GM21529 (cell line): ENCODE measurements around the gene TEX22.

ENCODE experiments used
- ATAC-seq: cut with Tn5 transposase; IDR thresholded peaks from one replicate; pipeline ENCODE4 v1.9.1; 2021; ENCODE audit not compliant: unreplicated experiment

The TEX22 gene

GRCh38 chr14:105384041-105384557 is 14.2 kb upstream of the TEX22 start:
- ATAC-seq = no peak

DNA sequence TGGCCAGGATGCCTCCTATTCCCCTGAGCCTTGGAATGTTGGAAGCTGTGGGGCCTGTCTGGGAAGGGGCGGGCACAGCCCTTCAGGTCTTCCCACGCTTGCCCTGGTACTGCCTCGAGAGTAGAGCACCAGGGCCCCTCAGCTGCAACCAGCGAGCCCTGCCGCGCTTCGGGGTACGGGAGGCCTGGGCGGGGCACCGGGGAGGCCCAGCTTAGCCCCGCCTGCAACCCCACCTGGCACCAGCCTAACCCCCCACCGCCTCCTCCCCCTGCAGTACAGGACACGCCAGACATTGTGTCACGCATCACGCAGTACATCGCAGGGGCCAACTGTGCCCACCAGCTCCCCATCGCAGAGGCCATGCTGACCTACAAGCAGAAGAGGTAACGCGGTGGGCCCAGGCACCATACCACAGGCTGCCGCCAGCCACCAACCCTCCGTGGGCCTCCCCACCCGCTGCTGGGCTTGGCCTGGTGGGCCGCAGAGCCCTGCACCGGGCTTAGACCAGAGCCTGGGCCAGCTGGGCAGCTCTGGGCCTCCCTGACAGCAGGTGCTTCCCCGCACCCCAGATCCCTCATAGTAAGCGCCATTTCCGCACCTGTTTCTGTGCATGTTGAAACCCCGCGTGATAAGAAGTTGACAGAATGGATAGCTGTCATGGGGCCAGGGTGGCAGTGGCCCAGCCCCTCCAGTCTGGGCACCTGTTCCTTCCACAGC is 13.6 kb upstream of the TEX22 start:
- no peak for ATAC-seq

DNA sequence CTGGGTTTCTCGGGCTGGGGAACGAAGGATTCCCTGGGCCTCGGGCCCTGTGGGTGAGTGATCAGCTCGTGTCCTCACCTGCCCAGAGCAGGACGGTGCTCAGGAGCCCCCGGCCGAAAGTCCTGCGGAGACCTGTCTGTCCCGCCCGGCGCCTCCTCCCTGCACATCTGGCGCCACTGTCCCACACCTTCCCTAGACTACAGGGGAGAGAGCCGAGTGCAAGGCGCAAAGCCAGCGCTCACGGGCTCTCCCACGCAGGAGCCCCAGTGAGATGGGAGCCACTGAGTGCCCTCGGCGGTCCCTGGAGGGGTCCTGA is 13.1 kb upstream of the TEX22 start:
- ATAC-seq = no peak

DNA sequence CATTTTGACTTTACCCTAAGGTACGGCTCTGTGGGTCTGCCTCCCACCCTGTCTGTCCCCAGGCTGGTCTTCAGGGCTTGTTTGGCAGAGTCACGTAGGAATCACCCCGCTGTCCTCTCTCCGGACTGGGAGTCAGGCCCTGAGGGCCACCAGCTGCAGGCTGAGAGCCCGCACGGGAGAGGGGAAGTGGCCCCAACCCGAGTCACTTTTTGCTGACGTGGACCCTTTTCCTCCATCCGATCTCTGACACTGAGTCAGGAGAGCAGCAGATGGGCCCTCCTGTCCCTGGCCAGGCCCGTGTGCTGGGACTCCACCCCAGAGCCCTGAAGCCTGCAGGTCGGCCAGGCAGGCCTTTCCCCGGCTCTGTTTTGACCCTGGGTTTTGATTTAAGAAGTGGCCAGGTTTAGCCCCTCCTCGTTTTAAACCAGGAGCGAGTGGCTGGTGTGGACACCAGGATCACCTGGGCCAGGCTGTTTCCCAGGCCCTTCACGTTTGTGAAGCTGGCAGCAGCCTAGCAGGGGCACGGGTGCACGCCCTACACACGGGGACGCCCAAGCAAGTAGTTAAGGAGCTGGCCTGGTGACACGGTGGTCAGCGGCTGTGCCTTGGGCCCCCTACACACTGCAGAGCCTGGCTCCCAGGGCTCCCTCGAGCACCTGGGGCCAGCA is 12.5 kb upstream of the TEX22 start:
- no peak for ATAC-seq

GRCh38 chr14:105386581-105387529 is 11.5 kb upstream of the TEX22 start:
- ATAC-seq = no peak

DNA sequence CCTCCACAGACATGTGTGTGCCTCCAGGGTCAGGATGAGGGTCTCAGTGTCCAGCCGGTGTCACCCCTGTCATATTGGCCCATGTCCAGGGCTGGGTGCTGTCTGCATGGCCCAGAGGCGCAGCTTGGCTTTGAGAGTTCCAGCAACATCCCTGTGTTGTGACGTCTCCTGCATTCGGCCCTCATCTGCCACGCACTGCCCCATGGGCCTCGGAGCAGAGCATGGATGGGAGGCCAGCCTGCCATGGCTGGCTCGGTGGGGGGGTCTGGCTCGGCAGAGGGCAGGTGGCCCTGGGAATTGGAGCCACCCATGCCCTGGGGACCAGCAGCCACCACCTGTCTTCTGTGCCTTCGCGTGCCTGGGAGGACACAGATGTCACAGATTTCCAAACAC is 10.8 kb upstream of the TEX22 start:
- ATAC-seq = no peak

DNA sequence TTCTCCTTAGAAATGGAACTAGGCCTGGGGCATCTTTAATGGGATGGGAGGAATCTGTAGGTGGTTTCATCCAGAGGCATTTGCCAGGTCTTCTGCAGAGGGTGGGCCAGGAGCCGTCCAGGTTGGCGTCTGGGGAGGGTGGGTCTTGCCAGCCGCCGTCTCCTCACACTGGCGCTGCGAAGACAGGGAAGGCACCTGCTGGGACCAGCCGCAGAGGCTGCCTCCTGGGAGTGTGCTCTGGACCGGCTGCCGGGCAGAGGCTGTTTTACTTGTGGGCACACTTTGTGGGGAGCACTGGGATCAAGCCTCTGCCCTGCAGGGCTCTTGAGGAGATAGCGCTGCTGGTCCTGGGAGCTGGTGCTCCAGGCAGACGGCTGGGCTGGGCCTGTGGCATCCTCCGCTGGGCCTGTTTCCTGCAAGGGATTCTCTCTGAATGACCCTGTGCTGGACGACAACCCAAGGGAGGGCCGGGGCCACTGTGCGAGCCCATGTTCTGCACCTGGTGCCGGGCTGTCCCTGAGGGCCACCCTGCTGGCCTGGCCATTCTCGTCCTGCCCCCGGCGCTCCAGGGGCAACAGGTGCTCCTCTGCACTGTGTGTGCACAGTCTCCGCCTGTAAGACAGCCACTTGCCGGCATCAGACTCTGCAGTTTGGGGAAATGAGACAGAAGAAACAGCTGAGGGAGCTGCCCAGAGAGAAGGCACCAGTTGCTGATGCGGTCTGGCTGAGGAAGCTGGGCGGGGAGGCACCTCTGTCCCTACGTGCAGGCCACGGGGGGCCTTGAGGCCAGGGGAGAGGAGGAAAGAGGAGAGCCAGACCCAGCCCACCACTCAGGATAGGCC is 10.0 kb upstream of the TEX22 start:
- ATAC-seq = no peak

DNA sequence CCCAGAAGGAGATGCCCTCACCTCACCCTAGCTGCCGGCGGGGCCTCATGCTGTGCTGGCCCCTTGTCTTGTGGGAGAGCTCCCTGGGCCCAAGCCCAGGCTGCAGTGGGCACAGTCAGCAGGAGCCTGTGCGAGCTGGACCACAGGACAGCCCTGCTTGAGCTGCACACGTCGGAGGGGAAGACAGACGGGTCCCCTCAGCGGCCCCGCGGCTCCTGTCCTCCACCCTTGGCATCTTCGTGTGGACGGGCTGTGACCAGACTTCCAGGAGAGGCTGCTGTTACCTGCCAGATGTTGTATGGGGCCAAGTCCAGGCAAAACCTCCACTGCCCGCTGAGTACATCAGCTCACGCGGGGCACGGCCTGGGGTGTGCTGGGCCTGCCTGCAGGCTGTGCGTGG is 9.4 kb upstream of the TEX22 start:
- ATAC-seq = no peak

DNA sequence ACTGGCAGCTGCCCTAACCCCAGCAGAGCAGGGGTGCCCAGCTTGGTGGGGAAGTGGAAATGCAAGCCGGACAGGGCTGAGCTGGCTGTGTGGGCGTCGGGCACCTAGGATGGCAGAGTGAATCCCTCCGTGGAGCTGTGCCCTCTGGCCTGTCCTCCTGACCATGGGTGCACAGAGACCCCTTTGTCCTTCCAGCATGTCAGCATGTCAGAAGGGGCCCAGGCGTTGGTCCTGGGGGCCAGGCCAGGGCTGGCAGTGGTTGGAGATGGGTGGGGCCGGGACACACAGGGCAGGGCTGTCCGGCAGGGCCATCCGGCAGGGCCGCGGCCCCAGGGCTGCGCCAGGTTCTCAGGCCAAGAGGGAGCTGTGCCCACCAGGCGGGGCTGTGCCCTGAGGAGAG is 8.8 kb upstream of the TEX22 start:
- ATAC-seq = no peak

GRCh38 chr14:105389976-105390848 is 8.1 kb upstream of the TEX22 start:
- ATAC-seq = no peak

GRCh38 chr14:105390849-105391500 is 7.4 kb upstream of the TEX22 start:
- ATAC-seq = no peak

- ATAC-seq = no peak
Observed at GRCh38 chr14:105391541-105391940, 6.8 kb upstream of the TEX22 start.

- no peak for ATAC-seq
Observed at GRCh38 chr14:105392131-105393090, 5.9 kb upstream of the TEX22 start.

DNA sequence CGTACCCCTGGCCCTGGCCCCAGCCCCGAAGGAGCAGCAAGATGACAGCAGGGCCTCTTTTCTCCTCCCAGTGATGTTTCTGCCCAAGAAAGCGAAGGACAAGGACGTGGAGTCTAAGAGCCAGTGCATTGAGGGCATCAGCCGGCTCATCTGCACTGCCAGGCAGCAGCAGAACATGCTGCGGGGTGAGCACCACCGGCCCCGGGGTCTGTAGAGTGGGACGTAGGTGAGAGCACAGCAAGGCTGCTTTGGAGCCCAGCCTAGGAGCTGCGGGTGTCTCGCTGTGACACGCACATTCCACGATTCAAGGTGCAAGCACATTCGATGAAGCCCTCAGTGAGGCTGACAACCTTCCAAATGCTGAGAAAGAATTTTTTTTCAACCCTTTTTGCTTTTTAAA is 5.2 kb upstream of the TEX22 start:
- ATAC-seq = no peak

GRCh38 chr14:105394714-105395537 is 3.4 kb upstream of the TEX22 start:
- no peak for ATAC-seq

- no peak for ATAC-seq
Observed at GRCh38 chr14:105395538-105395854, 2.8 kb upstream of the TEX22 start.

- ATAC-seq = no peak
Observed at GRCh38 chr14:105397350-105397931, 897 bp upstream of the TEX22 start.
